ENCODE results near the gene GREB1. TPM values are rescaled to one million over a fixed set of nuclear protein-coding genes. Genes with fewer than 3 reads are reported as not detected.

Gene GREB1
- total and polyA plus RNA-seq, 12 donors, result 2.2 to 26.2 (median 3.7) TPM

DNA sequence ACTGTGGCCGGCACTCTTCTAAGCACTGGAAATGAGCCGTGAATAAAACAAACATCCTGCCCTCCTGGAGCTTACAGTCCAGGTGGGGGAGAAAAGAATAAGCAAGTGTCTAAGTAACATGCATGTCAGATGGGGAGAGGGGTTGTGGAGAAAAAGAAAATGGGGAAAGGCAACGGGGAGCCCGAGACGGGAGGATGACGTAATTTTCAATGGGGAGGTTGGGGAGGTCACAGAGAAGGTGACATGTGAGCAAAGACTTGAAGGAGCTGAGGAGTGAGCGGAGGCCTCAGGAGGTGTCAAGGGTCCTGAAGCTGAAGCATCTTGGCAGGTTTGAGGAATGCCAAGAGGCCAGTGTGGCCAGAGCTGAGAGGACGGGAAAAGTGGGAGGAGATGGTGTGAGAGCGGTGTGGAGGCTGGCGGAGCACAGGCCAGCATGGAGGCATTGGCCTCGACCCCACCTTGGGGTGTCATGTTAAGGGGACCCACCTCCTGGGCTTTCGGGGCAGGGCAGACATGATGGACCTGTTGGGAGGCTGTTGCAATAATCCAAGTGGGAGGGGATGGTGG lies 151.1 kb downstream of the GREB1 start:
- no peak for DNase-seq
- H3K9me3 ChIP-seq (replicated peaks in 1 of 3), result no peaks in the 10 kb centered on the region
- H3K4me1 ChIP-seq (replicated peaks in 1 of 2), result peaks cover 15 to 27% of the 10 kb centered on the region in 2 donors
- TF ChIP-seq POLR2A (IDR thresholded peaks at IDR 0.05), result no peak
- TF ChIP-seq, protein P1, sequence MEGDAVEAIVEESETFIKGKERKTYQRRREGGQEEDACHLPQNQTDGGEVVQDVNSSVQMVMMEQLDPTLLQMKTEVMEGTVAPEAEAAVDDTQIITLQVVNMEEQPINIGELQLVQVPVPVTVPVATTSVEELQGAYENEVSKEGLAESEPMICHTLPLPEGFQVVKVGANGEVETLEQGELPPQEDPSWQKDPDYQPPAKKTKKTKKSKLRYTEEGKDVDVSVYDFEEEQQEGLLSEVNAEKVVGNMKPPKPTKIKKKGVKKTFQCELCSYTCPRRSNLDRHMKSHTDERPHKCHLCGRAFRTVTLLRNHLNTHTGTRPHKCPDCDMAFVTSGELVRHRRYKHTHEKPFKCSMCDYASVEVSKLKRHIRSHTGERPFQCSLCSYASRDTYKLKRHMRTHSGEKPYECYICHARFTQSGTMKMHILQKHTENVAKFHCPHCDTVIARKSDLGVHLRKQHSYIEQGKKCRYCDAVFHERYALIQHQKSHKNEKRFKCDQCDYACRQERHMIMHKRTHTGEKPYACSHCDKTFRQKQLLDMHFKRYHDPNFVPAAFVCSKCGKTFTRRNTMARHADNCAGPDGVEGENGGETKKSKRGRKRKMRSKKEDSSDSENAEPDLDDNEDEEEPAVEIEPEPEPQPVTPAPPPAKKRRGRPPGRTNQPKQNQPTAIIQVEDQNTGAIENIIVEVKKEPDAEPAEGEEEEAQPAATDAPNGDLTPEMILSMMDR (IDR thresholded peaks at IDR 0.05), result no peak
- H3K36me3 ChIP-seq (replicated peaks in 1 of 2), result no peaks in the 10 kb centered on the region
- WGBS, 4 donors, result 81 to 89% (median 85%) methylated on average over 12 of the region's 12 CpGs
- H3K4me3 ChIP-seq, result no peak overlapping the region
- intact Hi-C loops (cut with DNase I), result loop anchor here (5.0 to 10.0 kb wide), 2 partner anchors 92 to 210 kb away; no protein-coding TSS in a partner anchor
- no peaks in the 10 kb centered on the region for H3K27me3 ChIP-seq
- H3K27ac ChIP-seq, result no peak overlapping the region

DNA sequence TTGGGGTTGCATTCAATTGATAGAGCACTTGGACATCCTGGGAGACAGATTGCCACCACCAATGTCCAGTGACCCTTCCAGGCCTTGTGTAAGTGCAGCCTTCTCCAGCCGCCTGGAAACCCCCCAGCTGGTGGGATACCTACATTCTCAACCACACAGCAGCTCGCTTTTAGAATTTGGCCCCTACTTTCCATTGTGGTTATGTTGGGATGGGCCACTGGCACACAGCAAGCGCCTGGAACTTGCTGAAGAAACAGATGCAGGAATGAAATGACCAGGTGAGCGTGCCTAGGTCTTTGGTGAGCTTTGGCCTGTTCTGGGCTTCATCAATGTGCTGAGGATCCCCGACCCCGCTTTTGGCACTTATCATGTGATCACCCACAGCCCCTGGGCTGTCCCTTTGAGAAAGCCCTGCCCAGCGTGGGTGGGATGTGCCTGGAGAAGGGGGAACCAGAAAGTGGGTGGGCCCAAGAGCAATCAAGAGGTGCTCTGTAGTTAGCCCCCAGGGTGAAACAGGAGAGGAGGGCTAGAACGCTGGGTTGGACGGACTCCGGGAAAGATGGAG lies 152.1 kb downstream of the GREB1 start:
- DNase-seq, result no peak
- H3K27ac ChIP-seq, result no peak overlapping the region
- 91 to 97% (median 93%) methylated on average over 5 to 10 of the region's 10 CpGs for WGBS, 4 donors
- no peaks in the 10 kb centered on the region for H3K36me3 ChIP-seq (replicated peaks in 1 of 2)
- TF ChIP-seq, protein P1 (IDR thresholded peaks at IDR 0.05), result no peak
- intact Hi-C loops (cut with DNase I), result loop anchor here (5.0 to 10.0 kb wide), 2 partner anchors 91 to 211 kb away; no protein-coding TSS in a partner anchor
- H3K27me3 ChIP-seq, result no peaks in the 10 kb centered on the region
- no peak overlapping the region for H3K4me3 ChIP-seq
- H3K9me3 ChIP-seq (replicated peaks in 1 of 3), result no peaks in the 10 kb centered on the region
- peaks cover 7 to 17% of the 10 kb centered on the region in 2 donors for H3K4me1 ChIP-seq (replicated peaks in 1 of 2)

GRCh38 chr2:11687736-11688135 lies 153.9 kb downstream of the GREB1 start:
- intact Hi-C loops (cut with DNase I), result loop anchor here (2.0 to 10.0 kb wide), 3 partner anchors 90 to 213 kb away; no protein-coding TSS in a partner anchor
- no peak for TF ChIP-seq POLR2A (IDR thresholded peaks at IDR 0.05)
- TF ChIP-seq, protein P1 (IDR thresholded peaks at IDR 0.05), result no peak

GRCh38 chr2:11688222-11689069 lies 154.6 kb downstream of the GREB1 start:
- Histone ChIP-seq H3K4me1 (replicated peaks in 1 of 2) (peaks cover 6 to 15% of the 10 kb centered on the region in 2 donors), H3K9me3 (replicated peaks in 1 of 3) (no peaks in the 10 kb centered on the region), H3K27me3 (no peaks in the 10 kb centered on the region), H3K36me3 (replicated peaks in 1 of 2) (no peaks in the 10 kb centered on the region), H3K27ac (peak overlapping the region in 2 of 5 donors; percentile 65 to 67), H3K4me3 (peak overlapping the region in 1 of 4 donors; percentile 31)
- TF ChIP-seq POLR2A (IDR thresholded peaks at IDR 0.05), result no peak
- TF ChIP-seq, protein P1 (IDR thresholded peaks at IDR 0.05), result peak; percentile 79 to 95 (median 88)
- peak; percentile 81 to 94 (median 87) for DNase-seq
- 7 to 9% (median 8%) methylated on average over 23 of the region's 23 CpGs for WGBS, 4 donors
- intact Hi-C loops (cut with DNase I), result loop anchor here (2.0 to 10.0 kb wide), 3 partner anchors 89 to 214 kb away; no protein-coding TSS in a partner anchor

More at GRCh38 chr2:11687736-11688135, 153.9 kb downstream of the GREB1 start:
- Histone ChIP-seq H3K9me3 (replicated peaks in 1 of 3) (no peaks in the 10 kb centered on the region), H3K27me3 (no peaks in the 10 kb centered on the region), H3K4me1 (replicated peaks in 1 of 2) (peaks cover 6 to 15% of the 10 kb centered on the region in 2 donors), H3K4me3 (no peak overlapping the region), H3K27ac (peak overlapping the region in 2 of 5 donors; percentile 26 to 65), H3K36me3 (replicated peaks in 1 of 2) (no peaks in the 10 kb centered on the region)
- DNase-seq, result no peak
- 75 to 82% (median 76%) methylated on average over 5 to 9 of the region's 9 CpGs for WGBS, 4 donors
